Dedifferentiated amniotic fluid mesenchymal stem cell (primary cell): ENCODE data around the gene GBX1.

Experiments
- DNase-seq: peaks from one replicate; pipeline ENCODE4 v3.0.0-alpha.2; 2016; ENCODE audit errors: extremely low spot score

The GBX1 gene

DNA sequence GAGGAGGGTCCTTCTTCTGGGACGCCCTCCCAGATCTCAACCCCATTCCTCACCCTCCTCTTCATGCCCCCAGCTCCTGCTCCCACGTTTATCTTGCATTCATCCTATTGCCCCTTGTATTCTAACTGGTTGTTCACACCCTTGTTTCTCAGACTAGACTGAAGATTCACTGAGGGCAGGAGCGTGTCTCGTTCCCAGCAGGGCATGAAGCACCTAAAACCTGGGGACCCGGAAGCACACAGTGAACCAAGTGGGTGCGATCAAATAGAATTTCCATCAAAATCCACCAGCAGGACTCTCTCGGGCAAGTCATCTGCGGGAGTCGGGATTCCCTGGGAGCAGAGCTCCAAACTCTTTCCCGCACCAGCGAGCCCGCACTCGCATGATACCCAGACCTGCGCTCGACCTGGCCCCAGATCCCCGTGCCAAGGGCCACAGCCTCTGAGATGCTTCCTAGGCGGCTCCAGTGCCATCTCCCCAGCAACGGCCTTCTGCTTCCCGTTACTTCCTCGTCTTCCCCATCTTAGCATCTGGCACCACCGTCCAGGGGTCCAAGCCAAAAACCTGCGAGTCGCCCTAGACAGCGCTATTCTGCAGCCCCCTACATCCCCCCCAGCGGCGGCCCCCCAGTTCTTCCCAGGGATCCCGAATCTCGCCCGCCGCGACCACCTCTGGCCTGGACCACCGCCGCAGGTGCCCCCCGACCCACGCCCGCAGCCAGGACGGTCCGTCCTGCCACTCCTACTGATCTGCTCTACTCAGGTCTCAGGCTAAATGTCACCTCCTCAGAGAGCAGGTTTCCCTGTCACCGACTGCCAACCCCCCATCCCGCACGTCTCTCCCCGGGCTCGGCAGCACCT, 6.1 kb upstream of the GBX1 start:
- no peak for DNase-seq

GRCh38 chr7:151172273-151173141, 5.0 kb upstream of the GBX1 start:
- DNase-seq: peak; percentile 34

DNA sequence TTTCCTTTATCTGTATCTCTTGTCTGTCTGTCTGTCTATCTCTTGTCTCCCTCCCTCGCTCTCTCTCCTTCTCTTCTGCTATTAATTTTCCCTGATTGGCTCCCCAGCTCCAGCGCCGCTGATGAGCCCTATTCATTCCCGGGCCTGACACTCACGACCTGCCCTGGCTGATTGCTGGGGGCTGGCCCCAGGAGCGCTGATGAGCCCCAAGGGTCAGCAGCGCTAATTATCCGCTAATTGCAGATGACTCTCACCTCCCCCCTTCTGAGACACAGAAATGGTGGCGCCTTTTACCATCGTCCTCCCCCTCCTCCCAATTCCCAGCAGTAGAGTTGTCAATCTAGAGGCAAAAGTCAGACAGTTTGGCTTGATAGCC, 1.3 kb upstream of the GBX1 start:
- DNase-seq: no peak

DNA sequence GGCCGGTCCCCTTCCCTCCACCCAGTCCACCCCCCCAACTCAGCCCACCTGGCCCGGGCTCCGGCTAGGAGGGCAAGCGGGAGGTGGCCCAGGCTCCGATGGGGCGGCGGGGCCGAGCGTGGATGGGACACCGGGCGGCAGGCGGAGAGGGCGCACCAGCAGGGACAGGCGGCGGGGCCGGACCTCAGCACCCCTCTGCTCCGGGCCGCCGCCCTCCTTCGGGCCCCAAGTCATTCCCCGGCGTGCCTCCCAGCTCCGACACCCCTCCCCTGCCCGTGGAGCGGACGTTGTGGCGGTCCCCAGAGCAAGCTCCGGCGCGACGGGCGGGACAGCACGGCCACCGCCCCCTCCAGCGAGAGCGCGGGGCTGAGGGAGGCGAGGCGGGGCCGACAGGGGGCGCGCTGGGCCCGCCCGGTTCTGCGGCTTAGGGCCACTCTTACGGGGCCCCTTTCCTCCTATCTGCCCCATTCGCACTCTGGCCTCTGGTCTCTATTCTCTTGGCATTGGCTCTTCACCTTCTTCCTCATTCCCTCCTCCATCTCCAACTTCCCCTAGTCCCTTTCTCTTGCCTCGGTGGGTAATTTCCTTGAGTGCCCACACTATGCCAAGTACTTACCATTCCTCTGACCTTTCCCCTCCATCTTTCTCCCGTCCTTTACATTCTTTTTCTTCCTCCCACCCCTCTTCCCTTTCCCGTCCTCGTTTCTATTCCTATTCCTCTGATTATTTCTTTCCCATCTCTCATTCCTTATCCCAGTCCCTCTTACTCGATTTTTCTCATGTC, 701 bp upstream of the GBX1 start:
- no peak for DNase-seq

GRCh38 chr7:151166629-151167196, 781 bp downstream of the GBX1 start:
- DNase-seq: no peak

DNA sequence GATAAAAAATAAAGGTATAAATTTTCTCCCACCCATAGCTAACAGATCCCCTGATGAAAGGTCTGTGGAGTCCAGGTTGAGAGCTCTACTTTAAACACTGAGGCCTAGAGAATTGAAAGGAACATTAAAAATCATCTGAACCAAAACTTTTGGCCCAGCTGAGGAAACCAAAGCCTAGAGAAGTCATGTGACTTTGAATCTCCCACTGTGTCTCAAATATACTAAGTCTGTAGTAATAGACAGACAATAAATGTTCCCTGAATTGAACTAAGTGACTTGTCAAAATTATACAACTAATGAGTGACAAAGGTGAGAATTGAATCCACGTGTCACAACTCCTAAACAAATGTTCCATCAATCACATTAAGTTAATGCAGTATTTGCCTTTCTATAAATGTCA, 5.7 kb downstream of the GBX1 start:
- no peak for DNase-seq

- no peak for DNase-seq
Observed at GRCh38 chr7:151157645-151158329, 9.7 kb downstream of the GBX1 start.

DNA sequence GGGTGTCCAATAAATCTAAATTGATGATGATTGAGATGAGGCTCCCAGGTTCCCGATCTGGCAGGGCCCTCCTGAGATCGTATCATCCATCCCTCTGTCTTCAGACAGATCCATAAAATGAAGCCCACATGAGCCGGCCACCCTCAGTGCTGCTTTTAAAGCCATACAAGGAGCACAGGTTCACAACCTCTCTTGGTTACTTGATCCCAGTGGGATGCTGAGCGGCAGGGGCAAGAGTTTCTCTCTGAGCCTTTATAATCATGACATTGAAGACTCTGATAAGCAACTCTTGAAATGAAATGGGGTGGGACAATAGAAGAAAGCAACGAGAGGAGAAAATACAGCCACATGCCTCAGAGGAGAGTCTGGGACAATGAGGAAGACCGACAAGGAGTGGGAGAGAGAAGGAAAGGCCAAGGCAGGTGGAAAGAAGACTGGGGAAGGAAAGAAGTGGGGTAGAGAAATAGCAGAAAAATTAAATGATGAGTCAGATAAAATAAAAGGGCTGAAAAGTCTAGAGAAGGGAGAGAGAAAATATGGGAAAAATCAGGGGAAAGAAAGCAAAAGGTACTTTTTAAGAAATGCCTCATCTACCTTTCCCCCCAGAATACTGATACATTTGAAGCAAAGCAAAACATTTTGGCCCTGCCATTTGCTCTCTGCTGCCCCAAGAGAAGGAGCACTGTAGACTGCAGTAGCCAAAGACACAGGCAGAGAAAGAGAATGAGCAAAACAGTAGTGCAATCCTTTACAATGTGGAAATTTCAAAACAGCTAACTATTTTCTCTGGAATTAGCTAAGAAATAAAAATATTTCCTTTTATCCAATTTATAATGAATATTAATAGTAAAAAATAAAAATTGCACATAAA, 14.6 kb downstream of the GBX1 start:
- DNase-seq: no peak

- no peak for DNase-seq
Observed at GRCh38 chr7:151150388-151150787, 17.1 kb downstream of the GBX1 start.

DNA sequence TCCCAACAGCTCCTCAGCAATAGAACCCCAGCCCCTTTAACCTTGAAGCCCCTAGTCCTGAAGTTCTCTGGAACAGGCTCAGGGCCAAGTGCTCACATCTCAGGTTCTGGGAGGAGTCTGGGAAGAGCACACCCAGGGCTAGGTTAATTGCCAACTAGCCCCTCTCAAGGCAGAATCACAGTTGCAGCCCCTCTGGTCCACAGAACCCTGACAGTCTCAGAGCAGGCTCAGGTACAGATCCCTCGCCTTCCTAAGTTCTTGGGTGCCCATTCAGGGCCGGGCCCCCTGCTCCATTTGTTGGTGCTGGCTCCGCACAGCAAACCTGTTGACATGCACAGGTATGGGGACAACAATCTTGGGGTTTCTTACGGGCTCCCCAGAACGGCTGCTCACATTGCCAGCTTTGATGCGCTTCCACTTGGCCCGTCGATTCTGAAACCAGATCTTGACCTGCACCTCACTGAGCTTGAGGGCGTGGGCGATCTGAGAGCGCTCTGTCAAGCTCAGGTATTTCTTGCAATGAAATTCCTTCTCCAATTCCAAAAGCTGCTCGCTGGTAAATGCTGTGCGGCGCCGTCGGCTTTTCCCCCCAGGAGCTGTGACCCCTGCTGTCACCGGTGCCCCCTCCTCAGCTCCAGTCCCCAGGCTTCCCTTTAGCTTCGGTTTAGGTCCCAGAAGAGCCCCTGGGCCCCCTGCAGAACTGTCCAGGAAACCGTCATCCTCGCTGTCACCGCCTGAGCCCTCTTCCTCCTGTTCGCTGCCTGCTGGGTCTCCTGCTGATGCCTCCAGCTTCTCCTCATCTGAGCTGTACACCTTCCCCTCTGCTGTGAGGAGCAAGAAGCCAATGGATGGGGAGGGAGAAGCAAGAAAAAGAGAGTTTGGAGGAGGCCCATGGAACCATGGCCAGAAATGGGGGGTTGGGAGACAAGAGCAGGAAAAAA, 18.9 kb downstream of the GBX1 start:
- DNase-seq: no peak

DNA sequence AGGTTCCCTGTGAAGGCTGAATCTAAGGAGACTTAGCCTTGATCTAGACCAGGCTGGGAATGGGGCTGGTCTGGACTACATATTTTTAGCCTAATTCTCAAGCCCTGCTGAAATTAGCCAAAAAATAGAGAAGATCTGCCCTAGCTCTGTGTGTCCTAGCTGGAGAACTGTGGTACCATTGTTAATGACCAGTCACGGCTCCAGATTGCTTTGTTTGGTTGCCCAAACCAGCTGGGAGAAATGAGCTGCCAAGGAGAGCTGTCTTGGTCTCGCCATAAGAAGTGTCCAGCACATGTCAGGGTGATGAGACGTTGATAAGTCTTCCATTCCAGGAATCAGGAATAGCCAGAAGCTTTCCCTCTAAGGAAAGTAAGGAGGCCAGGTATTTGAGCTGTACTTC, 20.7 kb downstream of the GBX1 start:
- no peak for DNase-seq

GRCh38 chr7:151144387-151144786, 23.1 kb downstream of the GBX1 start:
- no peak for DNase-seq

DNA sequence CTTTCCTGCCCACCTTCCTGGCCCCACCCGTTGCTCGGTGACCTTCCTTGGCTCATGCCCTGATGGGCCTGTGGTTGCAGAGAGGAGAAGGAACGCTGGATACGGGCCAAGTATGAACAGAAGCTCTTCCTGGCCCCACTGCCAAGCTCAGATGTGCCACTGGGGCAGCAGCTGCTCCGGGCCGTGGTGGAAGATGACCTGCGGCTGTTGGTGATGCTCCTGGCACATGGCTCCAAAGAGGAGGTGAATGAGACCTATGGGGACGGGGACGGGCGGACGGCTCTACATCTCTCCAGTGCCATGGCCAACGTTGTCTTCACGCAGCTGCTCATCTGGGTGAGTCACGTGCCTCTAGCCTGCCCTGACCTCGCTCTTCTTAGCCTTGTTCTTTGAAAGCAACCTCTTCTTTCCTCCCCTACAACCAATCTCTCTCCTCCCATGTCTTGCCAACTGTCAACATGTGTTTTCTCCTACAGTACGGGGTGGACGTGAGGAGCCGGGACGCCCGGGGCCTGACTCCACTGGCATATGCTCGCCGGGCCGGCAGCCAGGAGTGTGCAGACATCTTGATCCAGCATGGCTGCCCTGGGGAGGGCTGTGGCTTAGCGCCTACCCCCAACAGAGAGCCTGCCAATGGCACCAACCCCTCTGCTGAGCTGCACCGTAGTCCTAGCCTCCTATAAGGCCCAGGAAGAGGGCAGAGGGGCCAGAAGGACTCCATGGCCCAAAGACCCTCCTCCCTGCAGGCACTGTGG, 24.1 kb downstream of the GBX1 start:
- DNase-seq: no peak

GRCh38 chr7:151142686-151143040, 24.8 kb downstream of the GBX1 start:
- no peak for DNase-seq

- DNase-seq: no peak
Observed at GRCh38 chr7:151141855-151142685, 25.4 kb downstream of the GBX1 start.

GRCh38 chr7:151141311-151141854, 26.1 kb downstream of the GBX1 start:
- DNase-seq: no peak

- no peak for DNase-seq
Observed at GRCh38 chr7:151140826-151141225, 26.7 kb downstream of the GBX1 start.
